RWPE1 (cell line): ENCODE measurements around the gene PTPRC.

Experiments used
- CTCF ChIA-PET: fragments of 350-600 bp; sonication (Branson Sonifier 250); formaldehyde crosslinking; extraction: SDS; loops from one replicate; lab custom pipeline; 2021; lab: Yijun Ruan, JAX
- POLR2A ChIA-PET: fragments of 400-600 bp; formaldehyde crosslinking; extraction: SDS; loops from one replicate; lab custom pipeline; 2020; ENCODE audit warnings: antibody characterized with exemption; ENCODE audit not compliant: low non-redundant PET; lab: Yijun Ruan, JAX
- DNase-seq: peaks from one replicate; pipeline ENCODE4 v3.0.0; 2012; ENCODE audit warnings: low spot score
- H3K27ac ChIP-seq: fragments of 450-650 bp; 2 replicates; pipeline ENCODE4 v1.5.1; 2017
- CTCF ChIP-seq: fragments of 450-650 bp; conservative IDR thresholded peaks from 2 replicates; pipeline ENCODE4 v1.5.1; 2017; ENCODE audit warnings: low read depth, mild to moderate bottlenecking

Gene PTPRC

DNA sequence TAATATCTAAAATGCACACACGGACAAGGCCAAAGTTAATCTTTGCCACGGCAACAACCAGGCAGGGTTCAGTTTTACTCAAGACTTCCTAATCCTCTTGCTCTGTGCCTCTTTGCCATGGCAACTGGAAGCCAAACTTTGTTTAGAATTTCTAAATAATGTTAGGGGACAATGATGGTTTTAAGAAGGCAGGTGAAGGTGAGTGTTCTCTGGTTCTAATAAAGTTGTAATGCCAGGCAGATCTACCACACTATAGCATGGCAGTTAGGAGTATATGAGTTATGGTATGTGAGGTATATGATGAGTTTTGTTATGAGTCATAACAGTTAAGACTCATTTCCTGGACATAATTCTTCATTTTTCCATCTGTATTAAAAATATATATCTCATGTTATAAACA lies 2.7 kb downstream of the PTPRC start:
- DNase-seq, result peak; percentile 79
- CTCF ChIA-PET, result no interaction called here
- no peak for TF ChIP-seq CTCF
- H3K27ac ChIP-seq, result no peak overlapping the region
- POLR2A ChIA-PET, result no interaction called here

DNA sequence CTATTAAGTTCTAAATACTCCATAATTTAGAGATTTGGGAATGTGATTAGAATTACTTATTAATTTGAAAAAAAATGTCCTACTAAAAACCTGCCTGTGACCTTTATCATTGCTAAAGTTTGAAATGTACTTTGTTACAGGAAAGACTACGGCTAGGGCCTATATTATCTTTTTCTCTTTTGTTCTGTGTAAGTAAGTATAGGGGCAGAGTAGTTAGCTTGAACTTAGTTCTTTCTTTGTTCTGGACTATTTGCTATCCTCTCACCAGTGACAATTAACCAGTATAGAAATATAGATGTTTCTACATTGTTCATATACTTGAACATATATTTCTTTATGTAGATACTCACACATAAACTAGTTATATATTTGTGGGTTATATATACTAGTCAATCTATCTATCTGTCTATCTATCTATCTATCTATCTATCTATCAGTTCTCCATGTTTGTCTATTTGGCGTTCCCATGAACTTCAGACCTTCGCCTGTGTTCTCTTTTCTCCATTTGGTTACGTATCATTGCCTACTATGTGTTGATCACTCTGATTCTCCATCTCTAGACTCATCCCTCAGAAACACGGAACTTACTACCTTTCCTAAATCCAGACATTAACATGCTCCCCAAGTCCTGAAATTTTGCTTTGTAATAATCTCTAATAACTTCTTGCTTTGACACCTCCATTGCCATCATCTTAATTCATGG lies 3.3 kb downstream of the PTPRC start:
- DNase-seq, result no peak
- no peak overlapping the region for H3K27ac ChIP-seq
- ChIA-PET POLR2A (no interaction called here), CTCF (interaction anchor here (0.6 kb wide), 1 partner anchor 456 kb away, joined by 3 read pairs; no protein-coding TSS in a partner anchor)
- no peak for TF ChIP-seq CTCF

DNA sequence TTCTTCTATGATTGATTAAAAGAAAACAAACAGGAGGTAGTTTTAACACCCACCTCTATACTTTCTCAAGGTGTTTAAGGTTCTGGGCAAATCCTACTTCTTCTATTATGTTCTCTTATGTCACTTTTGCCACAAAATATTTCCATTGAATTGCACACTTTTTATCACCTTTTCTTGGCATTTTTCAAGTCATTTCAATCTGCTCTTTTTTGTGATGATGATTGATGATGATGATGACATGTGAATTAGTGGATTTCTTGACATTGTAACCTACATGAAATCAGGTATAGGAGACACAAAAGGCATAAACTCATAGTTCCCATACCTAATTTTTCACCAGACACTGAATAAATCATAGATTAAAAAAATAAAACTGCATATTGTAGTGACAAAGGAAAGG lies 4.1 kb downstream of the PTPRC start:
- H3K27ac ChIP-seq, result no peak overlapping the region
- no peak for DNase-seq
- no peak for TF ChIP-seq CTCF
- ChIA-PET POLR2A (no interaction called here), CTCF (interaction anchor here (0.6 kb wide), 1 partner anchor 456 kb away, joined by 3 read pairs; no protein-coding TSS in a partner anchor)

- no peak for DNase-seq
- POLR2A ChIA-PET, result no interaction called here
- no peak for TF ChIP-seq CTCF
- CTCF ChIA-PET, result no interaction called here
- no peak overlapping the region for H3K27ac ChIP-seq
Measured at GRCh38 chr1:198643808-198644207, 5.0 kb downstream of the PTPRC start.

GRCh38 chr1:198647055-198647454 lies 8.2 kb downstream of the PTPRC start:
- H3K27ac ChIP-seq, result no peak overlapping the region
- CTCF ChIA-PET, result interaction anchor here (0.5 to 0.6 kb wide), 3 partner anchors 12 to 1095 kb away, joined by 3 to 4 read pairs (median 3); no protein-coding TSS in a partner anchor
- POLR2A ChIA-PET, result no interaction called here
- DNase-seq, result no peak
- no peak for TF ChIP-seq CTCF

DNA sequence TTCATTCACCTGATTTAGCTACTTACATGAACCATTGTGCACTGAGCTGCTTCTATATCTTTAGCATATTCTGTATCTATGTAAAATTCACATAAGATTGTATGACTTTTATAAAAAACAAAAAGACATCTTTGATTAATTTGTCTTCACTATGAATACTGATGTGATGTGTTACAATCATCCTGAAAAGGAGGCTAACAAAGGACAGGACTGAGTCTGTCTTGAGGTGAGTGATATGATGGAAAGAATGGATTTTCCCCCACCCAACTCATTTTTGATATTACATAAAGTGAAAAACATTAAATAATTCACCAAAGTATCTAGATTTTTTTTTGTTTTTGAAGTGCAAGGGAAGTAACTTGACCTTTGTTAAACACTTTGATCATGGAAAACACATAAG lies 9.8 kb downstream of the PTPRC start:
- CTCF ChIA-PET, result interaction anchor here (0.6 to 0.7 kb wide), 3 partner anchors 29 to 674 kb away, joined by 3 to 6 read pairs (median 3); no protein-coding TSS in a partner anchor
- POLR2A ChIA-PET, result no interaction called here
- H3K27ac ChIP-seq, result no peak overlapping the region
- TF ChIP-seq CTCF, result no peak
- no peak for DNase-seq
